ENCODE measurements around the gene ZCCHC24.

DNA sequence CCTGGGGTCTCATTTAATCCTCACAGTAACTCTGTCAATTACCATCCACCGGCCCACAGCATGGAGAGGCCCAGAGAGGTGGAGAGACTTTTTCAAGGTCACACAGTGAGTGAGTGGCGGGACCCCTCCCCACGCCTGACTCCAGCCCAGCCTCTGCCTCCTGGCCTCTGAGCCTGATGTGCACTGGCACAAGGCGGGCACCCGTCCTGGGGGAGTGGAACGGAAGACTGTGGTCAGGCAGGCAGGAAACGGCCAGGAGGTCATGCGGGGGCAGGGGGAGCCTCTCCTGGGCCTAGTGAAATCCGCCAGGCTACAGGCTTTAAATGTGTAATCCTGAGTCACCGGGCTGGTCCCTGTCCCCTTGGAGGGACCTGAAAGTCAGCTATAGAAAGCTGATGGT, 32.2 kb downstream of the ZCCHC24 start:
- TF ChIP-seq POLR2AphosphoS5 (IDR thresholded peaks at IDR 0.05; ENCODE audit: low read depth, low read length) (no peak), POLR2A (IDR thresholded peaks at IDR 0.05; ENCODE audit: low read depth, low read length) (no peak)
